Measurements from ENCODE around the gene SLC8B1. TPM values are rescaled to one million over a fixed set of nuclear protein-coding genes. Genes with fewer than 3 reads are reported as not detected.

Gene SLC8B1
- total and polyA plus RNA-seq, 9 of the 15 experiments (the other 6 are each of a cell fraction or from before 2014, with no cell fraction given), result 0.86 to 34.1 (median 18.5) TPM

DNA sequence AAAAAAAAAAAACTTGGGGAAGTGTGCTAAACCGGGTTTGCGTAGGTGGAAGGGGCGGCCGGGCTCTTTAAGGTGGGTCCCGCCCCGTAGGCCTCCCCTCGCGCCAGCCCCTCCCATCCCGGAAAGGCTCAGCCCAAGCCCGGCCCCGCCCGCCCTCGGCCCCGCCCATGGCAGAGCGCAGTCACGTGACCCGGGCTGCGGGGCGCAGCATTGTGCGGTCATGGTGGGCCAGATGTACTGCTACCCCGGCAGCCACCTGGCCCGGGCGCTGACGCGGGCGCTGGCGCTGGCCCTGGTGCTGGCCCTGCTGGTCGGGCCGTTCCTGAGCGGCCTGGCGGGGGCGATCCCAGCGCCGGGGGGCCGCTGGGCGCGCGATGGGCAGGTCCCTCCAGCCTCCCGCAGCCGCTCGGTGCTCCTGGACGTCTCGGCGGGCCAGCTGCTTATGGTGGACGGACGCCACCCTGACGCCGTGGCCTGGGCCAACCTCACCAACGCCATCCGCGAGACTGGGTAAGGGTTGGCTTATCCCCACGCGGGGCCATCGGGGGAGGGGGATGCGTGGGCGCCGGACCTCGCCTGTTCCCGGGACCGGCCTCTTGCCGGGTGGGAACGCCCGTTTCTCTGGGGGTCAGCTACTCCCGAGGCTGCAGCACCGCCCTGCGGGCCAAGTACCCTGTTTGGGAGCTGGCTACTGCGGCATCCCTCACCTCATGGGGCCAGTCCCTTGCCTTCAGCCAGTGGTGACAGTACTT lies 23.6 kb upstream of the SLC8B1 start, which contains the start of gene PLBD2 (continued):
- TF ChIP-seq, protein P1, sequence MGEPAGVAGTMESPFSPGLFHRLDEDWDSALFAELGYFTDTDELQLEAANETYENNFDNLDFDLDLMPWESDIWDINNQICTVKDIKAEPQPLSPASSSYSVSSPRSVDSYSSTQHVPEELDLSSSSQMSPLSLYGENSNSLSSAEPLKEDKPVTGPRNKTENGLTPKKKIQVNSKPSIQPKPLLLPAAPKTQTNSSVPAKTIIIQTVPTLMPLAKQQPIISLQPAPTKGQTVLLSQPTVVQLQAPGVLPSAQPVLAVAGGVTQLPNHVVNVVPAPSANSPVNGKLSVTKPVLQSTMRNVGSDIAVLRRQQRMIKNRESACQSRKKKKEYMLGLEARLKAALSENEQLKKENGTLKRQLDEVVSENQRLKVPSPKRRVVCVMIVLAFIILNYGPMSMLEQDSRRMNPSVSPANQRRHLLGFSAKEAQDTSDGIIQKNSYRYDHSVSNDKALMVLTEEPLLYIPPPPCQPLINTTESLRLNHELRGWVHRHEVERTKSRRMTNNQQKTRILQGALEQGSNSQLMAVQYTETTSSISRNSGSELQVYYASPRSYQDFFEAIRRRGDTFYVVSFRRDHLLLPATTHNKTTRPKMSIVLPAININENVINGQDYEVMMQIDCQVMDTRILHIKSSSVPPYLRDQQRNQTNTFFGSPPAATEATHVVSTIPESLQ (CRISPR knock-in tag; IDR thresholded peaks at IDR 0.05), result no peak
- no peak for TF ChIP-seq NR2C1 (IDR thresholded peaks at IDR 0.05)
- TF ChIP-seq NR2C1 (tag; IDR thresholded peaks at IDR 0.05), result no peak
- no peak for TF ChIP-seq RBM15 (IDR thresholded peaks at IDR 0.05; ENCODE audit: insufficient read depth, low read length)
- TF ChIP-seq ZNF408 (CRISPR knock-in tag; IDR thresholded peaks at IDR 0.05; ENCODE audit: low read depth), result no peak
- TF ChIP-seq ZNF232 (CRISPR knock-in tag; IDR thresholded peaks at IDR 0.05), result 0 out of 2 replicates have a peak, but pooled peaks have one; percentile 51
- TF ChIP-seq CBFA2T2 (conservative IDR thresholded peaks at IDR 0.05), result peak; percentile 86
- TF ChIP-seq ZNF121 (CRISPR knock-in tag; conservative IDR thresholded peaks at IDR 0.05), result no peak
- TF ChIP-seq SMAD2 (IDR thresholded peaks at IDR 0.05; ENCODE audit: low read depth, low read length), result no peak
- no peak for TF ChIP-seq RFX1 (IDR thresholded peaks at IDR 0.05)
- TF ChIP-seq ZNF79 (CRISPR knock-in tag; IDR thresholded peaks at IDR 0.05; ENCODE audit: low read depth), result no peak
- TF ChIP-seq, protein P2, sequence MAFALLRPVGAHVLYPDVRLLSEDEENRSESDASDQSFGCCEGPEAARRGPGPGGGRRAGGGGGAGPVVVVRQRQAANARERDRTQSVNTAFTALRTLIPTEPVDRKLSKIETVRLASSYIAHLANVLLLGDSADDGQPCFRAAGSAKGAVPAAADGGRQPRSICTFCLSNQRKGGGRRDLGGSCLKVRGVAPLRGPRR (CRISPR knock-in tag; IDR thresholded peaks at IDR 0.05), result no peak
- TF ChIP-seq SPI1 (IDR thresholded peaks at IDR 0.05; ENCODE audit: borderline replicate concordance, low read depth, low read length), result 0 out of 2 replicates have a peak, but pooled peaks have one; percentile 24
- no peak for TF ChIP-seq ZNF133 (CRISPR knock-in tag; IDR thresholded peaks at IDR 0.05)
- peak; percentile 58; the same call in 1 of the 2 replicates for TF ChIP-seq FOXM1 (IDR thresholded peaks at IDR 0.05; ENCODE audit: low read depth)
- TF ChIP-seq FOXM1 (CRISPR knock-in tag; IDR thresholded peaks at IDR 0.05; ENCODE audit: low read depth), result peak; percentile 53
- peak; percentile 30 for TF ChIP-seq NEUROD1 (IDR thresholded peaks at IDR 0.05; ENCODE audit: borderline replicate concordance, low read depth, low read length, partially characterized antibody)
- TF ChIP-seq ZNF134 (CRISPR knock-in tag; conservative IDR thresholded peaks at IDR 0.05), result no peak
- peak; percentile 66 for TF ChIP-seq GATAD2B (IDR thresholded peaks at IDR 0.05; ENCODE audit: borderline replicate concordance)
- TF ChIP-seq, protein P3, sequence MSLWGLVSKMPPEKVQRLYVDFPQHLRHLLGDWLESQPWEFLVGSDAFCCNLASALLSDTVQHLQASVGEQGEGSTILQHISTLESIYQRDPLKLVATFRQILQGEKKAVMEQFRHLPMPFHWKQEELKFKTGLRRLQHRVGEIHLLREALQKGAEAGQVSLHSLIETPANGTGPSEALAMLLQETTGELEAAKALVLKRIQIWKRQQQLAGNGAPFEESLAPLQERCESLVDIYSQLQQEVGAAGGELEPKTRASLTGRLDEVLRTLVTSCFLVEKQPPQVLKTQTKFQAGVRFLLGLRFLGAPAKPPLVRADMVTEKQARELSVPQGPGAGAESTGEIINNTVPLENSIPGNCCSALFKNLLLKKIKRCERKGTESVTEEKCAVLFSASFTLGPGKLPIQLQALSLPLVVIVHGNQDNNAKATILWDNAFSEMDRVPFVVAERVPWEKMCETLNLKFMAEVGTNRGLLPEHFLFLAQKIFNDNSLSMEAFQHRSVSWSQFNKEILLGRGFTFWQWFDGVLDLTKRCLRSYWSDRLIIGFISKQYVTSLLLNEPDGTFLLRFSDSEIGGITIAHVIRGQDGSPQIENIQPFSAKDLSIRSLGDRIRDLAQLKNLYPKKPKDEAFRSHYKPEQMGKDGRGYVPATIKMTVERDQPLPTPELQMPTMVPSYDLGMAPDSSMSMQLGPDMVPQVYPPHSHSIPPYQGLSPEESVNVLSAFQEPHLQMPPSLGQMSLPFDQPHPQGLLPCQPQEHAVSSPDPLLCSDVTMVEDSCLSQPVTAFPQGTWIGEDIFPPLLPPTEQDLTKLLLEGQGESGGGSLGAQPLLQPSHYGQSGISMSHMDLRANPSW (CRISPR knock-in tag; IDR thresholded peaks at IDR 0.05), result no peak
- no peak for TF ChIP-seq MCM2 (IDR thresholded peaks at IDR 0.05; ENCODE audit: low read depth)
- TF ChIP-seq NFE2L1 (tag; IDR thresholded peaks at IDR 0.05; ENCODE audit: borderline replicate concordance, low read depth), result no peak
- TF ChIP-seq, protein P4, sequence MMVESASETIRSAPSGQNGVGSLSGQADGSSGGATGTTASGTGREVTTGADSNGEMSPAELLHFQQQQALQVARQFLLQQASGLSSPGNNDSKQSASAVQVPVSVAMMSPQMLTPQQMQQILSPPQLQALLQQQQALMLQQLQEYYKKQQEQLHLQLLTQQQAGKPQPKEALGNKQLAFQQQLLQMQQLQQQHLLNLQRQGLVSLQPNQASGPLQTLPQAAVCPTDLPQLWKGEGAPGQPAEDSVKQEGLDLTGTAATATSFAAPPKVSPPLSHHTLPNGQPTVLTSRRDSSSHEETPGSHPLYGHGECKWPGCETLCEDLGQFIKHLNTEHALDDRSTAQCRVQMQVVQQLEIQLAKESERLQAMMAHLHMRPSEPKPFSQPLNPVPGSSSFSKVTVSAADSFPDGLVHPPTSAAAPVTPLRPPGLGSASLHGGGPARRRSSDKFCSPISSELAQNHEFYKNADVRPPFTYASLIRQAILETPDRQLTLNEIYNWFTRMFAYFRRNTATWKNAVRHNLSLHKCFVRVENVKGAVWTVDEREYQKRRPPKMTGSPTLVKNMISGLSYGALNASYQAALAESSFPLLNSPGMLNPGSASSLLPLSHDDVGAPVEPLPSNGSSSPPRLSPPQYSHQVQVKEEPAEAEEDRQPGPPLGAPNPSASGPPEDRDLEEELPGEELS (CRISPR knock-in tag; IDR thresholded peaks at IDR 0.05; ENCODE audit: borderline replicate concordance), result no peak; the same call in 1 of the 2 replicates

Data from K562 (cell line).